IPS-18c (cell line): ENCODE measurements around the gene TPK1.
"Not testable (repeated sequence)": the region's sequence is repeated elsewhere in the genome, so short reads cannot be mapped to it uniquely, and the experiment has no call there.

Experiments used
- H3K4me3 ChIP-seq: 2 replicates; pipeline ENCODE4 v1.7.0; 2013; ENCODE audit warnings: low read depth, mild to moderate bottlenecking, low read length, moderate library complexity; ENCODE audit not compliant: insufficient read depth
- H3K9me3 ChIP-seq: one replicate; pipeline ENCODE4 v1.6.1; 2013; ENCODE audit warnings: mild to moderate bottlenecking, low read length, moderate library complexity; ENCODE audit not compliant: control insufficient read depth, insufficient read depth

TPK1 gene

DNA sequence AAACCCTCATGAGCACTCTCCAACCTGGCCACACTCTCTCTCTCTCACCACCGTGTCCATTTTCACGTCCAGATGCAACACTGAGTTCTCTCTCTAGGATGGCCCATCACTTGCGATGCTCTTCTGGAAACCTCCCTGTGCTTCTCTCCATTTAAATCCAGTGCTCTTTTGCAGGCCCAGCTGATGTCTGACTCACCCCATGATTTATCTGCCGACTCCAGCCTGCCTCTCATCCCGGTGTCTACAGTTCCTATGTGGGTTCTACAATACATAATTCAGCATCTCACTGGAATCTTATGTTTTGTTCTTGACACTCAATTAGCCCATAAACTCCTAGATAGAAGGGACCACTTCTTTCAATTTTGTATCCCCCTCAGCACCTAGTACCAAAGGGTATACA, 5.0 kb downstream of the TPK1 start:
- H3K4me3 ChIP-seq, result no peak overlapping the region

DNA sequence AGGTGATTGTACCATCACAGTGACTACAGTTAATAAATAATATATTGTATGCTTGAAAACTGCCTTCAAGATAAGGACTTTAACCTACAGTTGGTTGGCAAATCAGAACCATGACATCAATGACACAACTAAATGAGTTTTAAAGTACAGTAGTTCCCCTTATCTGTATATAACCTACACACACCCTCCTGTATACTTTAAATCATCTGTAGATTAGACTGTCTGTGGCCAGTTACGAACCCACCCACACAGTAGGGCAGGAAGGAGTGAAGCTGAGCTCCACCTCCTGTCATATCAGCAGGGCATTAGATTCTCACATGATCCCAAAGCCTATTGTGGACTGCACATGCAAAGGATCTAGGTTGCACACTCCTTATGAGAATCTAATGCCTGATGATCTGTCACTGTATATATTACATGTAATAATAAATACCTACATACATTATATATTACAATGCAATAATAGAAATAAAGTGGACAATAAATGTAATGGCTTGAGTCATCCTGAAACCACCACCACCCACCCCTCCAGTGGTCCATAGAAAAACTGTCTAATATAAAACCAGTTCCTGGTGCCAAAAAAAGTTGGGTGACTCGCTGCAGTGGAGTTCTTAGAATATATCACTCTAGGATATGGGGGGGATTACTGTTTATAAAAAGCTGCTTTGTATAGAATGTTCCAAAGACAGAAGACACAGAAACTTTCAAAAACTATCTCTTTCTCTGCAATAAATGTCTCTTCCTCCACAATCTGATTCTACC, 5.6 kb downstream of the TPK1 start:
- H3K4me3 ChIP-seq, result no peak overlapping the region
- H3K9me3 ChIP-seq, result peaks cover 4% of the 10 kb centered on the region

More for the DNA sequence above, 5.0 kb downstream of the TPK1 start:
- peaks cover 4% of the 10 kb centered on the region for H3K9me3 ChIP-seq

DNA sequence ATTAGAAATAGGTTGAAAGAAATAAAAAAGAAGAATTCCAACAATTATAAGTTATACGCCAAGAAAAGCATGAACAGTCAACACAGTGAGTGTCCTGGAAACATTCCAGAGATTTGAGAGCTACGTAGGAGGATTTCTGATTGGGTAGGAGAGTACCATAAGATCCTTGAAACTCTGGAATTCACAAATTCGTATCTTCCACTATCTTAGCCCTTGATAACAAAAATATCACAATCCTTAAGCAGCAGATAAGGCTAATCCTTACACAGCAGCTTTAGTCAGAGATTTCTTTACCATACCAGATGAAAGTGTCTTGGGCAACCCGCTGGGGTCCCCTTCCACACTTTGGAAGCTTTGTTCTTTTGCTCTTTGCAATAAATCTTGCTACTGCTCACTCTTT, 8.2 kb downstream of the TPK1 start:
- Histone ChIP-seq H3K4me3 (no peak overlapping the region), H3K9me3 (no peaks in the 10 kb centered on the region)

DNA sequence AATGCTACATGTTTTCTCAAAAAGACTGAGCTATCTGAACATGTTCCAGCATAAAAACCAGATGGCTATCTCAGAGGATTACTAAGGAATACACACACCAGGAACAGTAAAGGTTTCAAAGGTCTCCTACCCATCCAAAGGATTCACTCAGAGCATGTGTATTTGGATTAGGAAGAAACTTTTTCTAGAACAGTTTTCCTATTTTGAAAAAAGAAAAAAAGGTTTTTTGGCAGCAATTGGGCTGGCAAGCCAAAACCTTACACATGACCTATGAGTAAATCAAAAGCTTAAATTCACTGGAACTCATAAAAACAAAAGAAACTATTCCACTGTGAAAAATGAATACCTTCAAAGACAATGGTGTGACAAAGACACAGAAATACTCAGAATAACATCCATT, 9.6 kb downstream of the TPK1 start:
- H3K4me3 ChIP-seq, result no peak overlapping the region
- H3K9me3 ChIP-seq, result no peaks in the 10 kb centered on the region

GRCh38 chr7:144824360-144824759, 11.5 kb downstream of the TPK1 start:
- H3K4me3 ChIP-seq, result no peak overlapping the region
- H3K9me3 ChIP-seq, result no peaks in the 10 kb centered on the region

- Histone ChIP-seq H3K4me3 (no peak overlapping the region), H3K9me3 (no peaks in the 10 kb centered on the region)
Observed at GRCh38 chr7:144822223-144822622, 13.6 kb downstream of the TPK1 start.

DNA sequence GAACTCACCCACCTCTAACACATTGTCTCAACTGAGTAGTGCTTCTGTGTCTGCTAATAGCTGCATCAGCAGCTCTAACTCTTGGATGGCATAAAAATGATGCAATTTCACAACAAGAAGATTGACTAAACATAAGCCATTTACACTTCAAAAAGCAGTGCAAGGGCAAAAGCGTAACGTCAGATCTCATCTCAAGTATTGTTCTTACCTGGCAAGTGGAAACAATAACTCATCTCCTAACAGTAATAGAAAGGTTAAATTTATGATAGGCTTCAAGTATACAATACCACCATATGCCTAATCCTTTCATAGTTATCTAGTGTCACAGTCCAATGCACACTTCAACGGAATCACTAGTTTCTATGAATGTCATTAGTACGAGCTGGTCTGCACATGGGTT, 14.8 kb downstream of the TPK1 start:
- Histone ChIP-seq H3K4me3 (no peak overlapping the region), H3K9me3 (no peaks in the 10 kb centered on the region)

DNA sequence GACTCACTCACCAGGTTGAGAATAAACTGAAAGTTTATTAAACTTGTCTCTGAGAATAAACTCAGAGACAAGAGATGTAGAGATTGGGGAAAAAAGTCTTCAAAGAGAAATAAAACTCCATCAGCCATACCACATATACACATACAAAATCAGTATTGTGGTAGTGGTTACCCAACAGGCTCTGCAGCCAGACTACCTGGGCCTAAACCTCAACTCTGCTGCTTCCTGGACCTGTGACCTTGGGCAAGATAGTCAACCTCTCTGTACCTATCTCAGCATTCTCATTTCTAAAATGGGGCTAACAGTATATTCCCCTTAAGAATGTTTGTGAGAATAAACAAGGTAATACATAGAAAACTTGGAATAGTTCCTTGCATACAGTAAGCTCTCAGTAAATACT, 15.3 kb downstream of the TPK1 start:
- H3K4me3 ChIP-seq, result no peak overlapping the region

GRCh38 chr7:144819566-144819965, 16.3 kb downstream of the TPK1 start:
- no peak overlapping the region for H3K4me3 ChIP-seq

More for the DNA sequence above, 15.3 kb downstream of the TPK1 start:
- H3K9me3 ChIP-seq, result no peaks in the 10 kb centered on the region

DNA sequence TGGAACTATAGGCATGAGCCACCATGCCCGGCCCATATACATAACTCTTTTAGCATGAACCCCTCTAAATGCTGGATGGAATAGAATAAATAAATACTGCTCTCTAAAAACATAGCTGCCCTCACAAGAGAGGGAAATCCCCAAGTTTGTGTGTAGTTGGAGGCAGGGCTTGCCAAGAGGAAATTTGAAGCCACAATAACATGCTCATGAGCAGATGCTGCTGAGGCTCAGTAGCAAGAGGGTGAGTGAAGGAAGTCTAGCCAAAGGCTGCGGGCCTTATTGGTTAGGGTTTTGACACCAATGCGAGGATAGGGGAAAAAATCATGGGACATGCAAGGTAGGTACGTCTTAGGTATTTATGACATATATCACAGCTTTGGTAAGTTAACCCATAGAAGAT, 17.3 kb downstream of the TPK1 start:
- Histone ChIP-seq H3K9me3 (no peaks in the 10 kb centered on the region), H3K4me3 (no peak overlapping the region)

More at GRCh38 chr7:144819566-144819965, 16.3 kb downstream of the TPK1 start:
- no peaks in the 10 kb centered on the region for H3K9me3 ChIP-seq

- H3K4me3 ChIP-seq, result no peak overlapping the region
- no peaks in the 10 kb centered on the region for H3K9me3 ChIP-seq
Observed at GRCh38 chr7:144817001-144817400, 18.9 kb downstream of the TPK1 start.

GRCh38 chr7:144814299-144814698, 21.6 kb downstream of the TPK1 start:
- no peaks in the 10 kb centered on the region for H3K9me3 ChIP-seq
- no peak overlapping the region for H3K4me3 ChIP-seq

GRCh38 chr7:144812379-144813283, 23.2 kb downstream of the TPK1 start:
- H3K9me3 ChIP-seq, result no peaks in the 10 kb centered on the region
- H3K4me3 ChIP-seq, result no peak overlapping the region

GRCh38 chr7:144805627-144806239, 30.1 kb downstream of the TPK1 start:
- H3K9me3 ChIP-seq, result no peaks in the 10 kb centered on the region

GRCh38 chr7:144800678-144801436, 35.0 kb downstream of the TPK1 start:
- H3K9me3 ChIP-seq, H3K4me3 ChIP-seq: not testable (repeated sequence)

More at GRCh38 chr7:144805627-144806239, 30.1 kb downstream of the TPK1 start:
- H3K4me3 ChIP-seq, result no peak overlapping the region

GRCh38 chr7:144796919-144797318, 38.9 kb downstream of the TPK1 start:
- H3K4me3 ChIP-seq, result no peak overlapping the region
- H3K9me3 ChIP-seq, result no peaks in the 10 kb centered on the region

- H3K9me3 ChIP-seq, result no peaks in the 10 kb centered on the region
- H3K4me3 ChIP-seq, result no peak overlapping the region
Observed at GRCh38 chr7:144792050-144792449, 43.8 kb downstream of the TPK1 start.
